ENCODE results near the gene CSNK1G1.
"Not testable (repeated sequence)": the region's sequence is repeated elsewhere in the genome, so short reads cannot be mapped to it uniquely, and the experiment has no call there.

CSNK1G1 gene
- total RNA-seq, result 57.9 to 61.4 reads per million in 2 donors

- DNase-seq, result peak; percentile 80
These were observed at the start of gene CSNK1G1 for GRCh38 chr15:64355944-64356709. CSNK1G1 (minus strand) TSS chr15:64356173; CDS start chr15:64300499, 55,674 bp downstream.

DNA sequence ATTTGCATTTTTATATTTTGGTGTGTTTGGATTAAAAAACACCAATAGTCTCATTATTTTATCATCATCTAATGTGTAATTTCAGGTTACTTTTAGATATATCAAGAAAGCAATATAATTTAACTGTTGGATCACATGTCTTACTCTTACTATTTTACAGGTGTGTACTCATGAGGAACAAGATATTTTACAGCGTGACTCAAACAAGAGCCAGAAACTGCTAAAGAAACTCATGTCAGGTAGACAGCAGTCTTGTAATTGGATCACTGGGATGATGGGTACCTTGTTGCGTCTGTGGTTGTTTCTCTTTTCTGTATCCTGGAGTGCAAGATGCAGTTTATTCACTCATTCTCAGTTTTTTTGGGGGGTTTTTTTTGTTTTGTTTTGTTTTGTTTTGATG is 44.6 kb upstream of the CSNK1G1 start:
- no peak for DNase-seq

DNA sequence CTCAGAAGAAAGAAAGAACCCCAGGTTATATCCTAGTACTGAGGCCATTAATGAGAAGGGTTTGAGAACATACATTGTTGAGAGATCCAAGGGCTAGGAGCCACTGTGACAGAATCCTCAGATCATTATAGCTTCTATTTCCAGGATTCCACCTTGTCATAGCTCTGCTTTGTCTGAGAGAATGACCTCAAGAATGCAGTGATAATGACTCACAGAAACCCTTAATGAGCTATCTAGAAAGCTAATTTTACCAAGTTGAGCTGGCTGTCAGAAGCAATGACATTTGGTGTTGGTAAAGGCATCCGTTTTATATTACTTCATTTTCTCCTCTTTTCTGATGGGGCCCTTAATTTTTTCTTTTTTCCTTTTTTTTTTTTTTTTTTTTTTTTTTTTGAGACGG is 42.6 kb upstream of the CSNK1G1 start:
- no peak for DNase-seq

DNA sequence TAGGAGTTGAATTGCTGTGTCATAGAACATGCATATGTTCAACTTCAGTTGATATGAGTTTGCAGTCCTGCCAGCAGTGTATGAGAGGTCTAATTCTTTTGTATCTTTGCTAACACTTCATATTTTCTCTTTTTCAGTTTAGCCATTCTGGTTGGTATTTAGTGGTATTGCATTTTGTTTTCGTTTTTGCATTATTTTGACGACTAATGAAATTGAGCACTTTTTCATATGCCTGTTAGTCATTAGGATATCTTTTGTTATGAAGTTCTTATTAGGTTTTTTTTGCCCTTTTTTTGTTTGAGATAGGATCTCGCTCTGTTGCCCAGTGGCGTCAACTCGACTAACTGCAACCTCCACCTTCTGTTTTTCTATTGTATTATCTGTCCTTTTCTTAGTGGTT is 40.8 kb upstream of the CSNK1G1 start:
- no peak for DNase-seq

DNA sequence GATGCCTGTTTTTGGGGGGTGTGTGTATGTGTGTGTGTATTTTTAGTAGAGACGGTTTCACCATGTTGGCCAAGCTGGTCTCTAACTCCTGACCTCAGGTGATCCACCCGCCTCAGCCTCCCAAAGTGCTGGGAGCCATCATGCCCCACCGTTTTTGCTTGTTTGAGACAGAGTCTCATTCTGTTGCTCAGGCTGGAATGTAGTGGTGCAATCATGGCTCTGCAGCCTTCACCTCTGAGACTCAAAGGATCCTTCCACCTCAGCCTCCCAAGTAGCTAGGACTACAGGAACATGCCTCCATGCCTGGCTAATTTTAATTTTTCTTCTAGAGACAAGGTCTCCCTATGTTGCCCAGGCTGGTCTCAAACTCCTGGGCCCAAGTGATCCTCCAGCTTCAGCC is 36.5 kb upstream of the CSNK1G1 start:
- not testable (repeated sequence) for DNase-seq

GRCh38 chr15:64389036-64389435 is 33.1 kb upstream of the CSNK1G1 start:
- DNase-seq, result no peak

GRCh38 chr15:64387562-64388168 is 31.7 kb upstream of the CSNK1G1 start, which contains the start of gene TRIP4:
TRIP4 (plus strand) TSS chr15:64387836; CDS start chr15:64387864, 28 bp downstream.
- peak; percentile 83 for DNase-seq

DNA sequence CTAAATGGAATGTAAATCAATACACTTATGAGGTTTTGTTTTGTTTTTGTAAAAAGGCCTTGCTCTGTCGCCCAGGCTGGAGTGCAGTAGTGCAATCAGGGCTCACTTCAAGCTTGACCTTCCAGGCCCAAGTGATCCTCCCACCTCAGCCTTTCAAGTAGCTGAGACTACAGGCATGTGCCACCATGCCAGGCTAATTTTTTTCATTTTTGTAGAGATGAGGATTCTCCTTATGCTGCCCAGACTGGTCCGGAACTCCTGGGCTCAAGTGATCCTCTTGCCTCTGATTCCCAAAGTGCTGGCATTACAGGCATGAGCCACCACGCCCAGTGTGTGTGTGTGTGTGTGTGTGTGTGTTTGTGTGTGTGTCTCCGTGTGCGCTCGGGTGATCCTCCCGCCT is 30.3 kb upstream of the CSNK1G1 start:
- DNase-seq, result no peak

DNA sequence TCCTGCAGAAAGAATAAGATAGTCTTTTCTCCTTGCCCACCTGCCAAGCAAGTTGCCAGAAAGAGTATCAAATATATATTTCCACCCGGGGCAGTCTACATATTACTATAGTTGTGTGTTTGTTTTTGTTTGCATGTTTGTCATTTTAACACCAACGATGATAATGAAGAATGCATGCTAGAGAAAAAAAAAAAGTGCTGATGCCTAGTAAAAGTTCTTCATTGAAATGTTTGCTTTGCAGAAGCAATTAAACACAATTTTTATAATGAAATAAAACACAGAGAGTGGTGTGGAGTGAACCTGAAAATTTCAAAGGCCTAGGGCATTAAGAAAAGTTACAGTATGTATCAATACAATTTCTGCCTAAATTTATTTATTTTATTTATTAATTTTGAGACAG is 27.8 kb upstream of the CSNK1G1 start:
- DNase-seq, result no peak

DNA sequence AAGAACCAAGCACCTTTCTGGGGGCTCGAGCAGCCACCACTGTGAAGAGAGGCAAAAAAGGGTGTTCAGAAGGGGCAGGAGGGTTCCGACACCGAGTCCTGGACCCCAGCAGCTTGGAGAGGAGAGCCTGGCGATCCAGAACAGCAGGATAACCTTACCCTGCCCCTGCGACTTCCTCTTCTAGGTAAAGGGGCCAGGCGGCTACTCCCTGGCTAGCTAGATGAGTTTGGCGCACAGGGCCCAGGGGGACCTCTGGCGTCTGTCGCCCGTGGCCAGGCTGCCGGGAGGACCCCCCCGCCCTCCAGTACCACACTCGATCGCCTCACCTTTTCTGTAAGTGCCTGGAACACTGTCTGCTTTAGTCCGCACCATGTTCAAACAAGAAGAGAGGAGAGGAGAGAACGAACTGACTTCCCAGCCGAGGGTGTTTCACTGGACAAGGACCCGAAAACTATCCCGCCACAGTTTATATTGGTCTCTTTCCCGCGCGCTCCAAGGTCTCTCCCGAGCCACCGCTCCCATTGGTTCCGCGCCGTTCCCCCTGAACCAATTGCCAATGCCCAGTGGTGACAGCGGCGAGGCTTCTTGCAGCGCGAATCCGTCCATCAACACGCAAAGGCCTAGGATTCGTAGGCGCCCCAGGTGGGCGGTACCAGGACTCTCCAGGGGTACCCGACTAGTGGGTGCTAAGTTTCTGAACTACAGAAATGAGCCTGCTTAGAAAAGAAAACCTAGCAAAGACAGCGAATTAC is 25.2 kb upstream of the CSNK1G1 start, which contains the start of gene PCLAF:
Gene PCLAF, minus strand, starts transcription at position 442 of the 752 bp plus-strand sequence. Its CDS starts 70 bp downstream, at position 372.
- DNase-seq, result peak; percentile 72

GRCh38 chr15:64380130-64380870 is 24.3 kb upstream of the CSNK1G1 start:
- not testable (repeated sequence) for DNase-seq

- DNase-seq, result no peak
These were observed 23.4 kb upstream of the CSNK1G1 start for GRCh38 chr15:64379216-64379960.

DNA sequence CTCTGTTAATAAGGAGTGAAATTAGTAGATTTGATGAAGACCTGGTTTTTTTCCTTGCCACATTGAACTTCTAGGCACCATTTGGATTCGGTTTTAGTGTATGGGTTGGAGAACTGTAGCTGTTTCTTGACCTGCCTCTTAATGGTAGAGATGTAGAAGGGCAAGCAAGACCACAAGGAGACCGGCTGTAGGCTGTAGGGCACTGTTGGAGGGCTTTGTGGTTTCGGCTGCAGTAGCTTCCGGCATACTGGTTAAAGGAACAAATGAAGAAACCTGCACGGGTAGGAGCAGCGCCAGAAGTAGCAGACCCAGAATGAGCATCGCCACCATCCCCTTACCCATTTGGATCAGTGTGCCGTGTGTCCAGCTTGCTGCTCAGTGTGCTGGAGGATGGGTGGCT is 17.4 kb upstream of the CSNK1G1 start:
- no peak for DNase-seq

GRCh38 chr15:64371383-64371782 is 15.4 kb upstream of the CSNK1G1 start:
- DNase-seq, result not testable (repeated sequence)

DNA sequence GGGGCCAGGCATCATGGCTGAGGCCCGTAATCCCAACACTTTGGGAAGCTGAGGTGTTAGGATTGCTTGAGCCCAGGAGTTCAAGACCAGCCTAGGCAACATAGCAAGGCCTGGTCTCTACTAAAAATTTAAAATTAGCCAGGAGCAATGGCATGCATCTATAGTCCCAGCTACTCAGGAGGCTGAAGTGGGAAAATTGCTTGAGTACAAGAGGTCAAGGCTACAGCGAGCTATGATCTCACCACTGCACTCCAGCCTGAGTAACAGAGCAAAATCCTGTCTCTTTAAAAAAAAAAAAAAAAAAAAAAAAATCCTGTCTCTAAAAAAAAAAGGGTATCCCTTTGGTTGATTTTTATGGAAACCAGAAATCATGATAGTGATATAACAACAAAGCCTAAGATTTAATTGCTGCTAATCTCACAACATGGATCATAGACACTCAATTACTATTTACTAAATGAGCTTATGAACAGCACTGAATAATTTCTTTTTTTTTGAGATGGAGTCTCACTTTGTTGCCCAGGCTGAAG is 13.2 kb upstream of the CSNK1G1 start:
- DNase-seq, result no peak

- no peak for DNase-seq
These were observed 5.3 kb upstream of the CSNK1G1 start for GRCh38 chr15:64361259-64361658.

GRCh38 chr15:64356710-64357040 is 702 bp upstream of the CSNK1G1 start:
- no peak for DNase-seq

DNA sequence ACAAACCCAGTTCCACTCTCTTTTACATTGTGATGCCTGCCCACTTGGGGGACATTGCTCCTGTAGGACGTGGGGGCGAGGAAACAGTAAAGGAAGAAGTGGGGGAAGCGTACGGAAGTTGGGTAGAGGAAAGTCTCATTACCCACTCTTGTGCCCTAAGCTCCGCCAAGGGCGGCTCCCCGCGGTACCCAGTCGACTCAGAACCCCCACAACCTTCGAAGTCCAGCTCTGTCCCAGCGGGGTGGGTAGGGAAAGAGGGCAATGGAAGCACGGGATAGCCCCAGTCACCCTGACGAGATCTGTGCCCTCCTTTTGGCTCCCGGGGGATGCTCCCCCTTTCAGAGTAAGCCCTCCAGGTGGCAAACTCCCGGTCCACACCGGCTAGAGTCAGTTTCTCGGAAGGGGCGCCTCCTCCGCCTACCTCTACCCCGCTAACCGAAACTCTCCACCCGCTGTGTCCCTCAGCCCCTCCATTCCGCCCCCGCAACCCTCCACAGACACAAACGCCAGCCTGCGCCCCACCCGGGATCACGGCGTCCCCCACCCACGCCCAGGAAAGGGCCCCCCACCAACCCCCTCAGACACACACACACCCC is 527 bp downstream of the CSNK1G1 start:
- no peak for DNase-seq

DNA sequence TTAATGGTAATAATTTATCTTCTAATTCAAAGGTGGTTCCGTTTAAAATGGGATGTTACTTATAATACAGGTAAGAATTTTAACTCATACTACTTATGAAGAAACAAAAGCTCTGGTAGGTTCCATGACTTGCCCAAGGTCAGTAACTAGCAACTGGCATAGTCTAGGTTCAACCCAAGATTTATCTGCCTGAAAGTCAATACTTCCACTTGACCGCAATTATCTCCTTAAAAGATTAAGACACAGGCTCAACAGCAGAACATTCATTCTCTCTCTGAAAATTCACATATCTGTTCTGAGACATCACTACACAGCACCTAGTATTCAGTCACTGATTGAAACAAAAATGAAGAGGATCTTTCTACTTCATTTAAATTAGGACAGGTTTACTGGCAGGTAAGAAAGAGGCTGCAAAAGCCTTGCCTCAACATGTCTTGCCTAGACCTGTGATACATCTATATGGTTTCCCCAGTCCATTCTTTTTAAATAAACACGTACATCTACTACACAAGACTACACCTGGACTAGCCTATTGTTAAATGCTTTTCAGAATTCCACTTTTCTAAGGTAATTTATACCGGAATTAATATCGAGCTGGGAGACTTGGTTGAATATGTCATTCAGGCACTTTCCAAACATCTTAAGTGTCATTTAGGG is 1.2 kb downstream of the CSNK1G1 start:
- DNase-seq, result no peak

DNA sequence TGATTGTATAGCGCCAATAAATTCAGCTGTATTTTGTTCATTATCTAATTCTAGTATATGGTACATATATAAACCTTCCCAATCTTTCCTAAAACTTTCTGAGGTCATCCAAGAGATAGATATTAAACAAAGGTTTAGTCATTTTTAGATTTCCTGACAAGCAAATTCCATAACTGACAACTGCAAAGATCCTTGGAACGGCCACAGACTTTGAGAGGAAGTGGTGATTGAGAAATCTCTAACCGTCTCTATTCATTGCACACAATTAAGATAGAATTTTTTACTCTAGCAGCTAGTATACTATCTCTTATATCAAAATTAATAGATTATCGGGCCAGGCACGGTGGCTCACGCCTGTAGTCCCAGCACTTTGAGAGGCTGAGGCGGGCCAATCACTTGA is 4.7 kb downstream of the CSNK1G1 start:
- no peak for DNase-seq

DNA sequence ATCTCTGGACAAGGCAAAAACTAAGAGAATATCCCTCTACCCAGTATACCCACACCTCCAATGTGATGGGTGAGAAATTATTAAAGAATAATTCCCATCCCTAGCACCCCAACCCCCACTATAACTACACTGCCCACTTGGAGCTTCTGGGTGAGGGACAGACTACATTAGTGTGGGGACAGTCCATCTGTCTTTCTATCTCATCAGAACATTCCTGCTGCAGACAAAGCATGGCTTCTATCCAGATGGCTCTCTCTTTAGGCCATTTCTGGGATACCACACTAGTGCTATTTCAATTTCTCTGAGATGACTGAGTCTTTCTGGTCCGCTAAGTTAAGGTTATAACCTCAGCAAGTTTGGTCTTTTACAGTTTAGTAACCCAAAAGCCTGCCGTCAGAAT is 6.6 kb downstream of the CSNK1G1 start:
- no peak for DNase-seq

Measured in activated gamma-delta T cell (primary cell).